IMR-90 (cell line): Measurements from ENCODE around the gene TMEM271. TPM values are rescaled to one million over a fixed set of nuclear protein-coding genes. Genes with fewer than 3 reads are reported as not detected.

Experiments
- ATAC-seq: fragments of 200-7000 bp; cut with Tn5 transposase; 2 replicates; pipeline ENCODE4 v1.9.1; 2020; ENCODE audit warnings: low read depth, mild to moderate bottlenecking, moderate library complexity
- BruUV-seq: library from RNA; stranded (reverse); fragments of 400-500 nt; replicated peaks from 2 replicates; lab custom pipeline; 2021; lab: Mats Ljungman, UMichigan
- CTCF ChIA-PET: fragments of 300-600 bp; formaldehyde crosslinking; extraction: SDS; loops from one replicate; lab custom pipeline; 2021; ENCODE audit warnings: antibody characterized with exemption; lab: Yijun Ruan, JAX
- POLR2A ChIA-PET: fragments of 300-600 bp; sonication (Branson Sonifier 250); formaldehyde crosslinking; loops from one replicate; lab custom pipeline; 2022; ENCODE audit warnings: antibody characterized with exemption; ENCODE audit not compliant: unreplicated experiment; lab: Charles Lee
- DNase-seq: peaks from one replicate; pipeline ENCODE4 v3.0.0; 2013
- H2AFZ ChIP-seq: replicated peaks from 2 replicates; pipeline ENCODE3; 2013; ENCODE audit warnings: low read length, mild to moderate bottlenecking; ENCODE audit not compliant: poor library complexity
- H2AK5ac ChIP-seq: 2 replicates; pipeline ENCODE4 v1.6.1; 2013; ENCODE audit warnings: low read depth, low read length, inconsistent platforms
- H2AK9ac ChIP-seq: replicated peaks from 2 replicates; pipeline ENCODE3; 2013; ENCODE audit warnings: mild to moderate bottlenecking, low read depth, low read length, moderate library complexity; ENCODE audit not compliant: poor library complexity
- H2BK120ac ChIP-seq: 2 replicates; pipeline ENCODE4 v1.6.1; 2013; ENCODE audit warnings: low read depth, low read length, inconsistent platforms
- H2BK15ac ChIP-seq: 3 replicates; pipeline ENCODE4 v1.6.1; 2013; ENCODE audit warnings: low read depth, low read length, inconsistent platforms
- H2BK20ac ChIP-seq: 2 replicates; pipeline ENCODE4 v1.6.1; 2013; ENCODE audit warnings: low read depth, mild to moderate bottlenecking, inconsistent platforms, low read length, moderate library complexity
- H2BK5ac ChIP-seq: 2 replicates; pipeline ENCODE4 v1.6.1; 2013; ENCODE audit warnings: mild to moderate bottlenecking, low read depth, low read length, inconsistent platforms; ENCODE audit not compliant: poor library complexity, severe bottlenecking
- H3K14ac ChIP-seq: replicated peaks from 2 replicates; pipeline ENCODE4 v1.6.1; 2013; ENCODE audit warnings: low read depth, low read length, inconsistent platforms
- H3K18ac ChIP-seq: 2 replicates; pipeline ENCODE4 v1.6.1; 2013; ENCODE audit warnings: low read depth, low read length, control low read depth
- H3K23ac ChIP-seq: 2 replicates; pipeline ENCODE4 v1.6.1; 2013; ENCODE audit warnings: low read depth, low read length, inconsistent platforms
- H3K27ac ChIP-seq: 2 replicates; pipeline ENCODE4 v1.5.1; 2013; ENCODE audit warnings: mild to moderate bottlenecking, control low read depth, low read length; ENCODE audit not compliant: insufficient read depth
- H3K27me3 ChIP-seq: 2 replicates; pipeline ENCODE4 v1.6.1; 2013; ENCODE audit warnings: low read length; ENCODE audit not compliant: control insufficient read depth, insufficient read depth
- H3K36me3 ChIP-seq: 2 replicates; pipeline ENCODE4 v1.6.1; 2013; ENCODE audit warnings: low read length, mixed read lengths; ENCODE audit not compliant: control insufficient read depth, insufficient read depth
- H3K4ac ChIP-seq: 2 replicates; pipeline ENCODE4 v1.6.1; 2013; ENCODE audit warnings: low read depth, low read length, inconsistent platforms
- H3K4me1 ChIP-seq: 2 replicates; pipeline ENCODE4 v1.6.1; 2013; ENCODE audit warnings: low read length, mixed read lengths; ENCODE audit not compliant: control insufficient read depth, insufficient read depth
- H3K4me2 ChIP-seq: 2 replicates; pipeline ENCODE4 v1.6.1; 2013; ENCODE audit warnings: low read depth, mild to moderate bottlenecking, control low read depth, low read length, moderate library complexity
- H3K4me3 ChIP-seq: 2 replicates; pipeline ENCODE4 v1.5.1; 2013; ENCODE audit warnings: low read depth, mild to moderate bottlenecking, control low read depth, low read length, moderate library complexity; ENCODE audit not compliant: insufficient read depth
- H3K56ac ChIP-seq: 2 replicates; pipeline ENCODE4 v1.6.1; 2013; ENCODE audit warnings: low read length, inconsistent platforms; ENCODE audit not compliant: insufficient read depth; ENCODE audit errors: extremely low read depth
- H3K79me1 ChIP-seq, 2 experiments: 2 replicates each; pipeline ENCODE4 v1.6.1; 2013; ENCODE audit warnings: low read length in 2 of 2, inconsistent platforms in 1 of 2, low read depth in 1 of 2
- H3K9ac ChIP-seq: 2 replicates; pipeline ENCODE4 v1.6.1; 2013; ENCODE audit warnings: low read depth, low read length, control low read depth
- H3K9me1 ChIP-seq: 2 replicates; pipeline ENCODE4 v1.6.1; 2013; ENCODE audit warnings: low read length, inconsistent platforms; ENCODE audit not compliant: insufficient read depth
- H3K9me3 ChIP-seq: 2 replicates; pipeline ENCODE4 v1.6.1; 2013; ENCODE audit warnings: low read length; ENCODE audit not compliant: control insufficient read depth, insufficient read depth
- H4K20me1 ChIP-seq: 2 replicates; pipeline ENCODE4 v1.6.1; 2013; ENCODE audit warnings: low read length, inconsistent platforms; ENCODE audit not compliant: insufficient read depth
- H4K5ac ChIP-seq: 2 replicates; pipeline ENCODE4 v1.6.1; 2013; ENCODE audit warnings: mild to moderate bottlenecking, low read depth, low read length, control low read depth
- H4K8ac ChIP-seq, 2 experiments: 2 replicates each; pipeline ENCODE4 v1.6.1; 2013; ENCODE audit warnings: low read depth in 2 of 2, low read length in 2 of 2, control low read depth in 1 of 2, inconsistent platforms in 1 of 2
- H4K91ac ChIP-seq: 2 replicates; pipeline ENCODE4 v1.6.1; 2013; ENCODE audit warnings: low read depth, low read length, inconsistent platforms; ENCODE audit not compliant: insufficient read depth
- BHLHE40 ChIP-seq: fragments of 150-350 bp; IDR thresholded peaks from 2 replicates; pipeline ENCODE4 v1.6.1; 2016; ENCODE audit warnings: mild to moderate bottlenecking, low read depth, low read length
- CEBPB ChIP-seq: IDR thresholded peaks from 2 replicates; pipeline ENCODE4 v1.6.1; 2012; ENCODE audit warnings: low read depth, low read length, improper control_type of control experiment
- CHD1 ChIP-seq: IDR thresholded peaks from 2 replicates; pipeline ENCODE4 v1.6.1; 2012; ENCODE audit warnings: low read depth, low read length, improper control_type of control experiment
- MAFK ChIP-seq: IDR thresholded peaks from 2 replicates; pipeline ENCODE4 v1.6.1; 2012; ENCODE audit warnings: low read depth, low read length, improper control_type of control experiment
- MAZ ChIP-seq: IDR thresholded peaks from 2 replicates; pipeline ENCODE4 v1.6.1; 2012; ENCODE audit warnings: low read depth, mild to moderate bottlenecking, low read length, improper control_type of control experiment, moderate library complexity, borderline replicate concordance
- MXI1 ChIP-seq: IDR thresholded peaks from 2 replicates; pipeline ENCODE4 v1.6.1; 2012; ENCODE audit warnings: low read depth, mild to moderate bottlenecking, low read length, moderate library complexity, borderline replicate concordance
- NFE2L2 ChIP-seq: fragments of 150-350 bp; IDR thresholded peaks from 2 replicates; pipeline ENCODE4 v1.6.1; 2016; ENCODE audit warnings: low read depth, mild to moderate bottlenecking, low read length
- POLR2A ChIP-seq: IDR thresholded peaks from 2 replicates; pipeline ENCODE4 v1.6.1; 2012; ENCODE audit warnings: mild to moderate bottlenecking, low read depth, low read length
- RCOR1 ChIP-seq: IDR thresholded peaks from 2 replicates; pipeline ENCODE4 v1.6.1; 2012; ENCODE audit warnings: mild to moderate bottlenecking, low read length, improper control_type of control experiment; ENCODE audit not compliant: insufficient replicate concordance
- RFX5 ChIP-seq: IDR thresholded peaks from 2 replicates; pipeline ENCODE4 v1.8.0; 2012; ENCODE audit warnings: low read depth, mild to moderate bottlenecking, low read length, moderate library complexity
- WGBS, 2 experiments: methylation state at CpG; one replicate each; pipeline versions ENCODE4 v1.1.5 to v1.1.7; 2013; ENCODE audit warnings: missing lambda C conversion rate in 2 of 2; ENCODE audit not compliant: insufficient read length in 1 of 2; ENCODE audit errors: extremely low coverage in 2 of 2; 5-methylcytosine and 5-hydroxymethylcytosine counted together
- dilution Hi-C: fragments of 300-500 bp; cut with HindIII; formaldehyde crosslinking; loops from one replicate; pipeline ENCODE4 v1.14.3; 2018; ENCODE audit warnings: low sequenced_read_pairs; ENCODE audit not compliant: unreplicated experiment
- in situ Hi-C: fragments of 300-500 bp; cut with MboI; formaldehyde crosslinking; loops from 3 replicates; pipeline ENCODE4 v1.14.3; 2019; ENCODE audit warnings: low sequenced_read_pairs, inconsistent platforms, mixed read lengths
- intact Hi-C: fragments of 100-400 bp; cut with micrococcal nuclease; formaldehyde crosslinking; loops from 2 replicates; pipeline ENCODE4 v1.10.0; 2022
- polyA plus RNA-seq, 3 experiments: library from polyadenylated mRNA; depleted of rRNA; stranded (reverse); fragments of >200 nt; gene quantifications; 2 replicates each; pipeline ENCODE4 v1.2.3, GENCODE V29; 2012; ENCODE audit warnings: low replicate concordance in 1 of 3
- total RNA-seq: library from RNA; depleted of rRNA; stranded (reverse); fragments of >200 nt; gene quantifications from 2 replicates; pipeline ENCODE4 v1.2.3, GENCODE V29; 2012
- TF ChIP-seq, protein P1 (sequence below): fragments of 150-350 bp; IDR thresholded peaks from 2 replicates; pipeline ENCODE4 v1.6.1; 2017; ENCODE audit warnings: mild to moderate bottlenecking, antibody characterized with exemption, low read length, low read depth
- TF ChIP-seq, protein P2 (sequence below): conservative IDR thresholded peaks from 2 replicates; pipeline ENCODE4 v1.5.1; 2012; ENCODE audit warnings: mild to moderate bottlenecking, low read depth, low read length, improper control_type of control experiment

TMEM271 gene
- total and polyA plus RNA-seq, 2 of the 4 experiments (the other 2 are of a cell fraction), result not detected

DNA sequence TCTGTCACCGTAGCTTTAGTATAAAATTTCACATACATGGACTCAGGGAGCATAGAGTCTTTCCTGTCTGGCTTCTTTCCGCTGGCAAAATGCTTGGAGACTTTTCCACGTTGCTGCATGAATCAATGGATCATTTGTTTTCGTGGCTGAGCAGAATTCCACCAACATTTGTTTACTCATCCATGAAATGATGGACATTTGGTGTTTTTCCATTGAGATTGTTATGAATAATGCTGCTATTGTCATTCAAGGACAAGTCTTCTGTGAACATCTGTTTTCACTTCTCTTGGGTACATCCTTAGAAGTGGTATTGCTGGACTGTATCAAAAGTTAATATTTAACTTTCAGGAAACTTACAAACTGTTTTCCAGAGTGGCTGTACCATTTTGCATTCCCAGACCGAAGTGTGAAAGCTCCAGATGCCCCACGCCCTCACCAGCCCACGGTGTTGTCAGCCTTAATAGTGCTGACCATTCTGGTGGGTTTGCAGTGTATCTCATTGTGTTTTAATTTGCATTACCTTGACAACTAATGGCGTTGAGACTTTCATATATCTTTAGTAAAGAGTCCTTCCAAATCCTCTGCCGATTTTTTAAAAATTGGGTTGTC lies 5.8 kb upstream of the TMEM271 start:
- no peak overlapping the region for H2BK20ac ChIP-seq
- H3K27me3 ChIP-seq, result peaks cover 31% of the 10 kb centered on the region
- ATAC-seq, result no peak
- dilution Hi-C loops (no loop called here), in situ Hi-C loops (no loop called here), intact Hi-C loops (no loop called here)
- no peak overlapping the region for H4K8ac ChIP-seq
- no peak overlapping the region for H3K4me3 ChIP-seq
- WGBS, 2 experiments, result 59% methylated on average over 2 of the region's 9 CpGs; no CpG with 5 or more reads in 1 of the 2 experiments
- no peaks in the 10 kb centered on the region for H4K20me1 ChIP-seq
- H3K4me2 ChIP-seq, result no peak overlapping the region
- TF ChIP-seq POLR2A (no peak), CEBPB (no peak), MXI1 (no peak), NFE2L2 (no peak), RCOR1 (no peak), MAZ (no peak), CHD1 (no peak), RFX5 (no peak), BHLHE40 (no peak), MAFK (no peak)
- TF ChIP-seq, protein P1, sequence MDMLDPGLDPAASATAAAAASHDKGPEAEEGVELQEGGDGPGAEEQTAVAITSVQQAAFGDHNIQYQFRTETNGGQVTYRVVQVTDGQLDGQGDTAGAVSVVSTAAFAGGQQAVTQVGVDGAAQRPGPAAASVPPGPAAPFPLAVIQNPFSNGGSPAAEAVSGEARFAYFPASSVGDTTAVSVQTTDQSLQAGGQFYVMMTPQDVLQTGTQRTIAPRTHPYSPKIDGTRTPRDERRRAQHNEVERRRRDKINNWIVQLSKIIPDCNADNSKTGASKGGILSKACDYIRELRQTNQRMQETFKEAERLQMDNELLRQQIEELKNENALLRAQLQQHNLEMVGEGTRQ, result no peak
- TF ChIP-seq, protein P2, sequence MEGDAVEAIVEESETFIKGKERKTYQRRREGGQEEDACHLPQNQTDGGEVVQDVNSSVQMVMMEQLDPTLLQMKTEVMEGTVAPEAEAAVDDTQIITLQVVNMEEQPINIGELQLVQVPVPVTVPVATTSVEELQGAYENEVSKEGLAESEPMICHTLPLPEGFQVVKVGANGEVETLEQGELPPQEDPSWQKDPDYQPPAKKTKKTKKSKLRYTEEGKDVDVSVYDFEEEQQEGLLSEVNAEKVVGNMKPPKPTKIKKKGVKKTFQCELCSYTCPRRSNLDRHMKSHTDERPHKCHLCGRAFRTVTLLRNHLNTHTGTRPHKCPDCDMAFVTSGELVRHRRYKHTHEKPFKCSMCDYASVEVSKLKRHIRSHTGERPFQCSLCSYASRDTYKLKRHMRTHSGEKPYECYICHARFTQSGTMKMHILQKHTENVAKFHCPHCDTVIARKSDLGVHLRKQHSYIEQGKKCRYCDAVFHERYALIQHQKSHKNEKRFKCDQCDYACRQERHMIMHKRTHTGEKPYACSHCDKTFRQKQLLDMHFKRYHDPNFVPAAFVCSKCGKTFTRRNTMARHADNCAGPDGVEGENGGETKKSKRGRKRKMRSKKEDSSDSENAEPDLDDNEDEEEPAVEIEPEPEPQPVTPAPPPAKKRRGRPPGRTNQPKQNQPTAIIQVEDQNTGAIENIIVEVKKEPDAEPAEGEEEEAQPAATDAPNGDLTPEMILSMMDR, result no peak
- DNase-seq, result no peak
- no peaks in the 10 kb centered on the region for H3K9me1 ChIP-seq
- H4K91ac ChIP-seq, result no peak overlapping the region
- no peak overlapping the region for H3K9ac ChIP-seq
- no peak overlapping the region for H2BK5ac ChIP-seq
- H3K18ac ChIP-seq, result no peak overlapping the region
- POLR2A ChIA-PET, result no interaction called here
- H2BK120ac ChIP-seq, result no peak overlapping the region
- no TSS peak for BruUV-seq
- H4K5ac ChIP-seq, result no peak overlapping the region
- CTCF ChIA-PET, result no interaction called here
- no peaks in the 10 kb centered on the region for H3K36me3 ChIP-seq
- H3K4ac ChIP-seq, result no peak overlapping the region
- no peak overlapping the region for H3K56ac ChIP-seq
- no peak overlapping the region for H2AFZ ChIP-seq
- H3K4me1 ChIP-seq, result no peaks in the 10 kb centered on the region; the same call in 1 of the 2 replicates
- no peak overlapping the region for H2AK5ac ChIP-seq
- no peaks in the 10 kb centered on the region for H3K79me1 ChIP-seq
- no peak overlapping the region for H2AK9ac ChIP-seq
- H3K14ac ChIP-seq, result no peak overlapping the region
- H2BK15ac ChIP-seq, result no peak overlapping the region
- H3K27ac ChIP-seq, result no peak overlapping the region
- H3K9me3 ChIP-seq, result no peaks in the 10 kb centered on the region
- H3K23ac ChIP-seq, result no peak overlapping the region
